Vagina (tissue), 2 donors: Measurements from ENCODE around the gene SCIN.

ENCODE experiments used
- POLR2A ChIP-seq, 2 donors: fragments of 450-650 bp; IDR thresholded peaks; one replicate each; pipeline ENCODE4 v1.6.1; 2017; ENCODE audit warnings: antibody characterized with exemption in 2 of 2, mild to moderate bottlenecking in 2 of 2, moderate library complexity in 2 of 2
- TF ChIP-seq, protein P1 (sequence below), 3 experiments: fragments of 450-650 bp in 2 of 3; fragments of 200-600 bp in 1 of 3; sonication (generic) in 1 of 3; IDR thresholded peaks; one replicate each; pipeline ENCODE4 v1.5.1; 2017 to 2019; ENCODE audit warnings: antibody characterized with exemption in 3 of 3, mild to moderate bottlenecking in 2 of 3, moderate library complexity in 2 of 3

DNA sequence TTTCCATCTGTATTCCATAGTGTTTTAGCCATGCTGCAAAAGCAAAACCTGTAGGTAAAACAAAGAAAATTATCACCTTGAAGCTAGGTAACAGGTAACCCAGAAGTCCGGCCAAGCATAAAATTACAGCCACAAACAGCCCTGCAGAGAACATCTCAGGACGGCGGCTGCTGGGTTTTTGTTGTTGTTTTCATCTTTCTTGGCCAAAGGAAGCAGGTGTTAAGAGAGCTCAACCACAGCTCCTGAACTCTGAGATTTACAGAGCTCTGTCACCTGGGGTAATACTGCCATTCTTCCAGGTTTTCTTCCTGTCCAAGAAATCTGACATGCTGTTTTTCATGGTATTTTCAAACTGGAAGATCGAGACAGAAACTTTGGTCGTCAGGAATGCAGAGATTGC is 847 bp upstream of the SCIN start:
- TF ChIP-seq, protein P1, sequence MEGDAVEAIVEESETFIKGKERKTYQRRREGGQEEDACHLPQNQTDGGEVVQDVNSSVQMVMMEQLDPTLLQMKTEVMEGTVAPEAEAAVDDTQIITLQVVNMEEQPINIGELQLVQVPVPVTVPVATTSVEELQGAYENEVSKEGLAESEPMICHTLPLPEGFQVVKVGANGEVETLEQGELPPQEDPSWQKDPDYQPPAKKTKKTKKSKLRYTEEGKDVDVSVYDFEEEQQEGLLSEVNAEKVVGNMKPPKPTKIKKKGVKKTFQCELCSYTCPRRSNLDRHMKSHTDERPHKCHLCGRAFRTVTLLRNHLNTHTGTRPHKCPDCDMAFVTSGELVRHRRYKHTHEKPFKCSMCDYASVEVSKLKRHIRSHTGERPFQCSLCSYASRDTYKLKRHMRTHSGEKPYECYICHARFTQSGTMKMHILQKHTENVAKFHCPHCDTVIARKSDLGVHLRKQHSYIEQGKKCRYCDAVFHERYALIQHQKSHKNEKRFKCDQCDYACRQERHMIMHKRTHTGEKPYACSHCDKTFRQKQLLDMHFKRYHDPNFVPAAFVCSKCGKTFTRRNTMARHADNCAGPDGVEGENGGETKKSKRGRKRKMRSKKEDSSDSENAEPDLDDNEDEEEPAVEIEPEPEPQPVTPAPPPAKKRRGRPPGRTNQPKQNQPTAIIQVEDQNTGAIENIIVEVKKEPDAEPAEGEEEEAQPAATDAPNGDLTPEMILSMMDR (IDR thresholded peaks at IDR 0.05) = no peak
- no peak for TF ChIP-seq POLR2A (IDR thresholded peaks at IDR 0.05)
